GM18499 (cell line): ENCODE results near the gene DNAAF3.
A peak's percentile ranks its signal among the peaks of the same experiment; 100 is the strongest.

Source experiments
- ATAC-seq: cut with Tn5 transposase; IDR thresholded peaks from one replicate; pipeline ENCODE4 v1.9.1; 2021; ENCODE audit warnings: moderate number of reproducible peaks; ENCODE audit not compliant: insufficient read depth, unreplicated experiment

DNAAF3 gene

GRCh38 chr19:55131421-55131820, 35.0 kb downstream of the DNAAF3 start:
- no peak for ATAC-seq

DNA sequence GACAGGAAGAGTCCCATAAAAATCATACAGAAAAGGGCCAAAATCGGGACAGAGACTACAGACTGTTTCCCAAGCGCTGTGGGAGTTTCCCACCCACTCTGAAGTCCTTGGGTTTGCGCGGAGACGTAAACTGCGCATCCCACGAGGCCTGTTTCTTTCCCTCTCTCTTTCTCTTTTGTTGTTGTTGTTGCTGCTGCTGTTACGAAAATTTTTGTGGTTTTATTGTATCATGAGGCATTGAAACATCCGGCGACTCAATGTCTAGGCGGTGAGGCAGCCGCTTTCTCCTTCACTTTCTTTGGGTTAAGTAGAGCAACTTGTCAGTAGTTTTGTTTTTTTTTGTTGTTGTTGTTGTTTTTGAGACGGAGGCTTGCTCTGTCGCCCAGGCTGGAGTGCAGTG, 47.4 kb downstream of the DNAAF3 start:
- ATAC-seq: no peak

DNA sequence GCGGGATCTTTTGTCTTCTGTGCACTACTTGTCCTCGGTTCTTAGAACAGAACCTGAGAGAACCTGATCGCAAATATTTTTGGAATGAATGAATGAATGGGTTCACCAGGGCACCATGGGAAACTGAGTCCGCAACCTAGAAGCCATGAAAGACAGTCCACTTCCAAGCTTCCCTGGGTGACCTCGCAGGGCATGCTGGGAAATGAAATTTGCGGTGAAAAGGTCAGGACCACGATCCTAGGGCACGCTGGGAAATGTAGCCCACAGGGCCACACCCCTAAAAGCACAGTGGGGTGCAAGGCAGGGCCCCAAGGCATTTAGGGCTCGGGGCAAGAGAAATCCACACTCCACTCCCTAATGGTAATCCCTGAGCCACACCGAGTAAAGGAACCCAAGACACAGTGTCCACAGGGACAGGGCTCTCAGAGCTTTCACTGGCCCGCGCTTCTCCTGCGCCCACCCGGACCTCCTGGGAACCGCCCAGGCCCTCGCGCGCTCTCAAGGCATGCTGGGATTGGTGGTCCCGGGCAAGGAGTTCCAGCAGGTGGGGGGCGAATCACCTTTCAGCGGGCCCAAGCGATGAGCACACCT, 47.9 kb downstream of the DNAAF3 start:
- ATAC-seq: no peak

DNA sequence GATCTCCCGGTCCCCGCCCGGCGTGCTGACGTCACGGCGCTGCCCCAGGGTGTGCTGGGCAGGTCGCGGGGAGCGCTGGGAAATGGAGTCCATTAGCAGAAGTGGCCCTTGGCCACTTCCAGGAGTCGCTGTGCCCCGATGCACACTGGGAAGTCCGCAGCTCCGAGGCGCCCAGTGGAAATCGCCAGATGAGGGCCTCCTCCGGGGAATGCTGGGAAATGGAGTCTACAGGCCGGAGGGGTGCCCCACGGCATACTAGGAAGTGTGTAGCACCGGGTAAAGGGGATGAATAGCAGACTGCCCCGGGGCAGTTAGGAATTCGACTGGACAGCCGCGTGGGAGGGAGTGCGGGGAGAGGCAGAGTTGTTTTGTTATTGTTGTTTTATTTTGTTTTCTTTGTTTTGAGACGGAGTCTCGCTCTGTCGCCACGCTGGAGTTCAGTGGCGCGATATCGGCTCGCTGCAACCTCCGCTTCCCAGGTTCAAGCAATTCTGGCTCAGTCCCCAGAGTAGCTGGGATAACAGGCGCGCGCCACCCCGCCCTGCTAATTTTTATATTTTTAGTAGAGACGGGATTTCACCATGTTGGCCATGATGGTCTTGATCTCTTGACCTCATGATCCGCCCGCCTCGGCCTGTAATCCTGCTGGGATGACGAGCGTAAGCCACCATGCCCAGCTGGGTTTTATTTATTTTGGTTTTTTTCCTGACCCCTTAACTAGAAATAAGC, 48.6 kb downstream of the DNAAF3 start:
- peak; percentile 58 for ATAC-seq

DNA sequence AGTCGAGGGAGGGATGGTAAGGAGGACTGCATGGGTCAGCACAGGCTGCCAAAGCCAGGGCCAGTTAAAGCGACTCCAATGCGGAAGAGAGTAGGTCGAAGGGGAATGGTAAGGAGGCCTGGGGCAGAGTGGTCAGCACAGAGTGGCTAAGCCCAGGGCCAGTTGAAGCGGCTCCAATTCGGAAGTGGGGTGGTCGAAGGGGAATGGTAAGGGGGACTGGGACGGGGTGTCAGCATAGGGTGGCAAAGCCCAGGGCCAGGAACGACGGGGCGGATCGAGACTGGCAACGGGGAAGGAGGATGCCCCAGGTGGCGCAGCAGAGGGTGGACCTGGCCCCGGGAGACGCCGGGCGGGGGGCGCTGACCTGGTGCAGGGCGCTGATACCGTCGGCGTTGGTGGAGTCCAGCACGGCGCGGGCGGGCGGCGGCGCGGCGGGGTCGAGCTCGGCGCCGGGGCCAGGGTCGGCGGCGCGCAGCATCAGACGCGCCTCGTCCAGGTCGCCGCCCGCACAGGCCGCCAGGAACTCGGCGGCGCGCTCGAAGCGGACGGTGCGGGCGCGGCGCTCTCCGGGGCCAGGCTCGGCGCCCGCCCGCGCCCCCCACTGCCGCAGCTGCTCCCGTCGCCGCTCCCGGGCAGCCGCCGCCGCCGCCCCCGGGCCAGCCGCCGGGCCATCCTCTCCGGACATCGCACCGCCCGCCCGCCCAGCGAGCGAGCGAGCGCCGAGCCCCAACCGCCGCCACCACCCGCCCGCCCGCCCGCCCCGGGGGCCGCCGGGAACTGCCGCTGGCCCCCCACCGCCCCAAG, 49.4 kb downstream of the DNAAF3 start, which contains the start of gene PPP1R12C:
PPP1R12C (minus strand) TSS at position 779 of the 804 bp plus-strand sequence; CDS start at position 685, 94 bp downstream.
- no peak for ATAC-seq

DNA sequence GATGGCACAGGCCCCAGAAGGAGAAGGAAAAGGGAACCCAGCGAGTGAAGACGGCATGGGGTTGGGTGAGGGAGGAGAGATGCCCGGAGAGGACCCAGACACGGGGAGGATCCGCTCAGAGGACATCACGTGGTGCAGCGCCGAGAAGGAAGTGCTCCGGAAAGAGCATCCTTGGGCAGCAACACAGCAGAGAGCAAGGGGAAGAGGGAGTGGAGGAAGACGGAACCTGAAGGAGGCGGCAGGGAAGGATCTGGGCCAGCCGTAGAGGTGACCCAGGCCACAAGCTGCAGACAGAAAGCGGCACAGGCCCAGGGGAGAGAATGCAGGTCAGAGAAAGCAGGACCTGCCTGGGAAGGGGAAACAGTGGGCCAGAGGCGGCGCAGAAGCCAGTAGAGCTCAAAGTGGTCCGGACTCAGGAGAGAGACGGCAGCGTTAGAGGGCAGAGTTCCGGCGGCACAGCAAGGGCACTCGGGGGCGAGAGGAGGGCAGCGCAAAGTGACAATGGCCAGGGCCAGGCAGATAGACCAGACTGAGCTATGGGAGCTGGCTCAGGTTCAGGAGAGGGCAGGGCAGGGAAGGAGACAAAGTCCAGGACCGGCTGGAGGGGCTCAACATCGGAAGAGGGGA, 50.1 kb downstream of the DNAAF3 start:
- no peak for ATAC-seq

GRCh38 chr19:55115446-55116065, 50.9 kb downstream of the DNAAF3 start:
- ATAC-seq: no peak

- ATAC-seq: no peak
These were observed 51.8 kb downstream of the DNAAF3 start for GRCh38 chr19:55114566-55115145.

GRCh38 chr19:55113570-55114039, 52.8 kb downstream of the DNAAF3 start:
- no peak for ATAC-seq

GRCh38 chr19:55112777-55113569, 53.4 kb downstream of the DNAAF3 start:
- ATAC-seq: no peak

DNA sequence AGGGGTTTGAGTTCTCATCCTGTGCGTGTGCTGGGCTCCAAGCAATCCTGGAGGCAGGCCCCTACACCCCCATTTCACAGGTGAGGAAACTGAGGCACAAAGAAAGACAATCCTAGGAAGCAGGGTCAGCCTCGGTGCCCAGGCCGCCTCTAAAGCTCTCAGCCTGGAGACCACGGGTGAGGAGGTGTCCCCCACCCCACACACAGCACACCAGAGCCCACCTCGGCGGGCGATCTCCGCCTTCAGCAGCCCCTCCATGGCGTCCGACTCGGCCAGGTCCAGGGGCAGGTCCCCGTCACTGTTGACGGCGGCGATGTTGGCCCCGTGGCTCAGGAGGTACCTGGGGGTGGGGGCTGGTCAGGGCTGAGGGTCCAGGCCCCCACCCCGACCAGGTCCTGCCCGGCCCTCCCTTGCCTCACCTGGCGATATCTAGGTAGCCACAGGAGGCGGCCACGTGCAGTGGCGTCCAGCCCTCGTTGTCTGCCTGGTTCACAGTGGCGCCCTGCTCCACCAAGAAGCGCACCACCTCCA, 54.1 kb downstream of the DNAAF3 start:
- no peak for ATAC-seq

DNA sequence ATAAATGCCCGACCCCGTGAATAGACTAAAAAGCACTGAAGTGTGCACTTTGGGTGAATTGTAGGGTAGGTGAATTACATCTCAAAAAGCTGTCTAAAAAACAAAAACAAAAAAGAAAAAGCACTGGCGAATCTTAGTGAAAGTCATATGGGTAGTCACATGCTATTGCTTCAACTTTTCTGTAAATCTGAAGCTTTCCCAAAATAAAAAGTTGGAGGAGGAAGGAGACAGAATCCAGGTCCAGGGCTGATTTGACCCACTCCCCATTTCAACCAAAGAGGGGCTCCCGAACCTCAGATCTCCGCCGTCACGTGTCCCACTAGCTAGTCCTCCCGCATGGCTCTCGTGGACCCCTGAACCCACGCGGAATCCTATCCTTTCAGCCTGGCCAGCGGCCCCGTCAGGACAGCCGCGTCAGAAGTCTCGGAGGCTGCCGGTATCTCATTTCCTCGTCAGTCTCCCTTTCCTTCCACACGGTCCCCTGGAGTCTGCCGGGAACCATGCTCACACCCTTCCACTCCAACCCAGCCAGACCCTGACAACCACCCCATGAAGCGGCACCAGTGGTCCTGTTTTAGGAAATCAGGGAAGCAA, 55.1 kb downstream of the DNAAF3 start:
- no peak for ATAC-seq

GRCh38 chr19:55109527-55110291, 56.7 kb downstream of the DNAAF3 start:
- no peak for ATAC-seq
